Pancreas (tissue), 10 donors: Measurements from ENCODE around the gene GLI2. TPM values are rescaled to one million over a fixed set of nuclear protein-coding genes. Genes with fewer than 3 reads are reported as not detected.
A peak's percentile ranks its signal among the peaks of the same experiment; 100 is the strongest.

ENCODE experiments used
- ATAC-seq, 4 donors: fragments of 200-7000 bp; cut with Tn5 transposase; one replicate each; pipeline versions ENCODE4 v1.8.0 to v1.9.1; 2020; ENCODE audit warnings: mild to moderate bottlenecking in 4 of 4, moderate library complexity in 4 of 4
- DNase-seq, 6 donors: peaks; one replicate each; pipeline ENCODE4 v3.0.0-alpha.2; 2020
- FAIRE-seq: peaks from 2 replicates; lab custom pipeline; 2012; peaks lifted over from hg19 to GRCh38; lab: Jason Lieb, UNC
- H3K27ac ChIP-seq, 4 donors: fragments of 200-600 bp; sonication (generic); 1 replicate in 3 of 4; 2 replicates in 1 of 4; pipeline versions ENCODE4 v1.5.0 to v1.8.0; 2020
- H3K27me3 ChIP-seq, 4 donors: fragments of 200-600 bp; one replicate each; pipeline ENCODE4 v1.8.0; 2021
- H3K36me3 ChIP-seq, 3 donors: fragments of 200-600 bp; sonication (generic) in 1 of 3; one replicate each; pipeline versions ENCODE4 v1.5.0 to v1.8.0; 2020 to 2021
- H3K4me1 ChIP-seq, 3 donors: fragments of 200-600 bp; one replicate each; pipeline ENCODE4 v1.8.0; 2021
- H3K4me3 ChIP-seq, 4 donors: fragments of 200-600 bp; sonication (generic) in 2 of 4; one replicate each; pipeline versions ENCODE4 v1.5.0 to v1.8.0; 2020 to 2021
- H3K9me3 ChIP-seq, 4 donors: fragments of 200-600 bp; one replicate each; pipeline ENCODE4 v1.8.0; 2021
- CTCF ChIP-seq, 4 donors: fragments of 200-600 bp; sonication (generic) in 3 of 4; IDR thresholded peaks; one replicate each; pipeline versions ENCODE4 v1.5.0 to v1.8.0; 2021; ENCODE audit warnings: antibody characterized with exemption in 4 of 4
- WGBS, 2 donors: extraction: QIAGEN DNeasy Blood & Tissue Kit; methylation state at CpG; one replicate each; pipeline ENCODE4 v1.1.7; 2013; 5-methylcytosine and 5-hydroxymethylcytosine counted together
- intact Hi-C, 3 donors: fragments of 100-400 bp; cut with DNase I; formaldehyde crosslinking; loops; one replicate each; pipeline versions ENCODE4 v1.11.1 to v1.14.2; 2022
- polyA plus RNA-seq, 2 donors: library from polyadenylated mRNA; stranded (reverse); fragments of 200-250 nt; gene quantifications; one replicate each; pipeline ENCODE4 v1.2.3, GENCODE V29; 2013
- total RNA-seq, 6 donors: library from RNA; stranded (reverse); fragmentation: NEBNext Ultra II Directional in 4 of 6; extraction: Animal tissue kit (Norgen Biotek cat#: 25700) in 4 of 6; gene quantifications; one replicate each; pipeline versions ENCODE4 v1.2.1 to v1.2.4, GENCODE V29; 2021 to 2023
- donor health status: healthy with polysubstance abuse.
- donor health status: DM: no; HTN: no; CAD: no; lungs with moderate emphysema.
- donor health status: DM: no; HTN: no; CAD: no.
- donor health status: control.
- donor health status: control.
- donor health status: Bipolar disorder and iron deficiency.
- donor health status: DM: yes; HTN: yes; CAD: no.
- donor health status: DM: no; HTN: no; CAD: no.
- donor health status: DM: no; HTN: no; CAD: no.
- donor health status: DM: yes; HTN: yes; CAD: no.

The GLI2 gene
- total and polyA plus RNA-seq, 8 donors, result 0.14 to 3.2 (median 0.53) TPM

DNA sequence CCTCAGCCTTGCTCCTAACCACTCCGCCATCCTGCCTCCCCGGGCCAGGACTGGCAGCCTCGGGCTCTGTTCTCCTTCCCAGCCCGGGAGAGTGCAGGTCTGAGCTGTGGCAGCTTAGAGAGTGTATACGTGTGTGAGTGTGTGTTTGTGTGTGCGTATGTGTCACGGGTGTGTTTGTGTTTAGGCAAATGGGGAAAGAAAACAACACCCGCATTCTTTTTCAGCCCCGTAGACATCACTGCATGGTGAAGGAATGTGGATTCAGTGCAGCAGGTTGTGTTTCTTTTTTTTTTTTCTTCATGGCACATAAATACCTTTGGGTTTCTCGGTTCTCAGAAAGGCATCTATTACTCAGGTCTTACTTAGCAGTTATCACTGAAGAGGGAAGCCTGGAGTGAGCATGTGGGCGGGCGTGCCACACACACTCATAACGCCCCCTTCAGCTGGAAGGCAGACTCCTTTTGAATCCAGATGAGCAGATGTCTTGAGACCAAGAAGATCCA is 44.2 kb downstream of the GLI2 start:
- Histone ChIP-seq H3K4me3 (no peak overlapping the region), H3K27me3 (no peaks in the 10 kb centered on the region), H3K27ac (no peak overlapping the region), H3K36me3 (no peaks in the 10 kb centered on the region), H3K9me3 (no peaks in the 10 kb centered on the region), H3K4me1 (no peaks in the 10 kb centered on the region)
- DNase-seq (peak in 1 of 6 donors; percentile 28), ATAC-seq (no peak), FAIRE-seq (no peak)
- no peak for TF ChIP-seq CTCF (IDR thresholded peaks at IDR 0.05)
- 41% methylated on average over 13 of the region's 13 CpGs for WGBS, 2 donors
- intact Hi-C loops, result no loop called here

DNA sequence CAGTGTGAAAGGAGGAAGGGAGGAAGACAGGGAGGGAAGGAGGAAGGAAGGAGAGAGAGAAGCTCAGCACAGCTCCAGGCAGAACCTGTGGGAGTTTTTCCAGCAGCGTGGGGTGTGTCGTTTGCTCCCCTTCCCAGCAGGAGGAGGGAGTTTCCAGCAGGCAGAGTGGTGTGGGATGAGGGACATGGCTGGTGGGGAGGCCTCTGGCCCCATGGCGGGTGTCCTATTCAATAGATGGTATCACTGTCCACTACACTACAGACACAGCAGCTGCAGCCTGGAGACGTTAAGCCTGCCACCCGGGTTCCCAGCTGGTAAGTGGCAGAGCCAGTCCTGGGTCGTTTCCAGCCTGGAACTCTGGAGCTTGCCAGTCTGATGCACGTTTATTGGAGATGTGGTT is 44.7 kb downstream of the GLI2 start:
- WGBS, 2 donors, result 36 to 37% methylated on average over 7 of the region's 7 CpGs
- Histone ChIP-seq H3K9me3 (no peaks in the 10 kb centered on the region), H3K4me3 (no peak overlapping the region), H3K27me3 (no peaks in the 10 kb centered on the region), H3K36me3 (no peaks in the 10 kb centered on the region), H3K27ac (no peak overlapping the region), H3K4me1 (no peaks in the 10 kb centered on the region)
- no peak for ATAC-seq
- no peak for FAIRE-seq
- intact Hi-C loops, result no loop called here
- no peak for TF ChIP-seq CTCF (IDR thresholded peaks at IDR 0.05)
- peak in 1 of 6 donors; percentile 33 for DNase-seq

GRCh38 chr2:120783371-120783791 is 47.7 kb downstream of the GLI2 start:
- peak in 1 of 4 donors; percentile 31 for ATAC-seq
- 24 to 26% methylated on average over 9 of the region's 9 CpGs for WGBS, 2 donors
- TF ChIP-seq CTCF (IDR thresholded peaks at IDR 0.05), result no peak
- Histone ChIP-seq H3K27ac (no peak overlapping the region), H3K36me3 (no peaks in the 10 kb centered on the region), H3K27me3 (no peaks in the 10 kb centered on the region), H3K4me1 (no peaks in the 10 kb centered on the region), H3K9me3 (no peaks in the 10 kb centered on the region), H3K4me3 (no peak overlapping the region)
- DNase-seq, result no peak
- intact Hi-C loops, result no loop called here
- no peak for FAIRE-seq

GRCh38 chr2:120783969-120784372 is 48.3 kb downstream of the GLI2 start:
- no peaks in the 10 kb centered on the region for H3K9me3 ChIP-seq
- H3K27ac ChIP-seq, result no peak overlapping the region
- H3K27me3 ChIP-seq, result no peaks in the 10 kb centered on the region
- intact Hi-C loops, result no loop called here
- 84 to 89% methylated on average over 7 of the region's 7 CpGs for WGBS, 2 donors
- H3K4me1 ChIP-seq, result no peaks in the 10 kb centered on the region
- TF ChIP-seq CTCF (IDR thresholded peaks at IDR 0.05), result no peak
- H3K36me3 ChIP-seq, result no peaks in the 10 kb centered on the region
- DNase-seq (no peak), FAIRE-seq (no peak), ATAC-seq (no peak)
- no peak overlapping the region for H3K4me3 ChIP-seq
